SK-N-SH (cell line): ENCODE measurements around the gene CDH13. TPM values are rescaled to one million over a fixed set of nuclear protein-coding genes. Genes with fewer than 3 reads are reported as not detected.

Experiments used
- CTCF ChIA-PET: fragments of 300-600, 350-600 bp; formaldehyde crosslinking; extraction: SDS; loops from one replicate; lab custom pipeline; 2021; lab: Yijun Ruan, JAX
- POLR2A ChIA-PET: fragments of 350-600 bp; sonication (Branson Sonifier 250); formaldehyde crosslinking; extraction: SDS; loops from one replicate; lab custom pipeline; 2020; ENCODE audit warnings: antibody characterized with exemption, inconsistent platforms; lab: Yijun Ruan, JAX
- DNase-seq: peaks from one replicate; pipeline ENCODE4 v3.0.0; 2012
- H2AFZ ChIP-seq: fragments of 200-600 bp; sonication (generic); 2 replicates; pipeline ENCODE4 v1.8.1; 2016; ENCODE audit warnings: antibody characterized with exemption, mild to moderate bottlenecking, low read depth
- H3F3A ChIP-seq: fragments of 200-600 bp; sonication (generic); replicated peaks from 2 replicates; pipeline ENCODE3; 2016; ENCODE audit warnings: antibody characterized with exemption, mild to moderate bottlenecking; ENCODE audit not compliant: insufficient read depth
- H3K27ac ChIP-seq, 2 experiments: fragments of 200-500 bp in 1 of 2; fragments of 200-600 bp in 1 of 2; sonication (Bioruptor generic) in 1 of 2; sonication (generic), shearing (Covaris generic) in 1 of 2; 2 replicates each; pipeline versions ENCODE4 v1.5.1 to v1.6.1; 2014 to 2016; ENCODE audit warnings: low read depth in 2 of 2, inconsistent platforms in 1 of 2, low read length in 1 of 2, mild to moderate bottlenecking in 1 of 2, mixed read lengths in 1 of 2
- H3K27me3 ChIP-seq: fragments of 200-600 bp; sonication (generic), shearing (Covaris generic); 2 replicates; pipeline ENCODE4 v1.6.1; 2016; ENCODE audit warnings: mixed run types; ENCODE audit not compliant: insufficient read depth
- H3K36me3 ChIP-seq, 2 experiments: fragments of 200-500 bp in 1 of 2; fragments of 200-600 bp in 1 of 2; sonication (Bioruptor generic) in 1 of 2; sonication (generic) in 1 of 2; replicated peaks in 1 of 2; 2 replicates each; pipeline versions ENCODE3 to v1.5.1; 2014 to 2016; ENCODE audit warnings: low read length in 1 of 2, mild to moderate bottlenecking in 1 of 2; ENCODE audit not compliant: insufficient read depth in 2 of 2, control insufficient read depth in 1 of 2
- H3K4me1 ChIP-seq, 2 experiments: fragments of 200-500 bp in 1 of 2; fragments of 200-600 bp in 1 of 2; sonication (Bioruptor generic) in 1 of 2; sonication (generic), shearing (Covaris generic) in 1 of 2; 2 replicates each; pipeline versions ENCODE4 v1.5.1 to v1.6.1; 2014 to 2016; ENCODE audit warnings: low read depth in 1 of 2, low read length in 1 of 2, mixed run types in 1 of 2; ENCODE audit not compliant: insufficient read depth in 2 of 2, control insufficient read depth in 1 of 2
- H3K4me2 ChIP-seq: fragments of 200-600 bp; sonication (generic), shearing (Covaris generic); 2 replicates; pipeline ENCODE4 v1.6.1; 2017; ENCODE audit warnings: mixed run types
- H3K4me3 ChIP-seq, 2 experiments: fragments of 200-500 bp in 1 of 2; fragments of 200-600 bp in 1 of 2; sonication (Bioruptor generic) in 1 of 2; sonication (generic), shearing (Covaris generic) in 1 of 2; 2 replicates each; pipeline versions ENCODE4 v1.5.1 to v1.8.1; 2014 to 2016; ENCODE audit warnings: low read depth in 2 of 2, inconsistent platforms in 1 of 2, low read length in 1 of 2, mild to moderate bottlenecking in 1 of 2, mixed read lengths in 1 of 2, moderate library complexity in 1 of 2
- H3K79me2 ChIP-seq: fragments of 200-600 bp; sonication (generic); 2 replicates; pipeline ENCODE4 v1.8.1; 2017; ENCODE audit warnings: mild to moderate bottlenecking; ENCODE audit not compliant: insufficient read depth
- H3K9ac ChIP-seq: fragments of 200-600 bp; sonication (generic); 2 replicates; pipeline ENCODE4 v1.6.1; 2017; ENCODE audit warnings: mixed run types
- H3K9me2 ChIP-seq: fragments of 200-600 bp; sonication (generic); 2 replicates; pipeline ENCODE4 v1.6.1; 2017; ENCODE audit warnings: mixed run types
- H3K9me3 ChIP-seq: fragments of 200-600 bp; sonication (generic); 2 replicates; pipeline ENCODE4 v1.6.1; 2017; ENCODE audit warnings: mixed run types, mild to moderate bottlenecking, moderate library complexity
- H4K20me1 ChIP-seq: fragments of 200-600 bp; sonication (generic); 2 replicates; pipeline ENCODE4 v1.6.1; 2017; ENCODE audit warnings: mild to moderate bottlenecking, mixed run types; ENCODE audit not compliant: insufficient read depth
- CHD2 ChIP-seq: fragments of 150-350 bp; IDR thresholded peaks from 2 replicates; pipeline ENCODE4 v1.6.1; 2018; ENCODE audit warnings: low read length; ENCODE audit not compliant: partially characterized antibody
- ELF1 ChIP-seq: IDR thresholded peaks from 2 replicates; pipeline ENCODE4 v1.4.0; 2012
- EP300 ChIP-seq, 2 experiments: IDR thresholded peaks; 2 replicates each; pipeline versions ENCODE4 v1.4.0 to v1.6.1; 2012; ENCODE audit warnings: borderline replicate concordance in 1 of 2, low read depth in 1 of 2, low read length in 1 of 2
- EZH2phosphoT487 ChIP-seq: fragments of 200-600 bp; sonication (generic); IDR thresholded peaks from 2 replicates; pipeline ENCODE4 v1.6.1; 2017; ENCODE audit warnings: low read depth, mixed run types, mild to moderate bottlenecking, antibody characterized with exemption, moderate library complexity, borderline replicate concordance
- FOSL2 ChIP-seq: IDR thresholded peaks from 2 replicates; pipeline ENCODE4 v1.4.0; 2012; ENCODE audit warnings: low read depth, mild to moderate bottlenecking, moderate library complexity, borderline replicate concordance
- IRF3 ChIP-seq: fragments of 150-350 bp; IDR thresholded peaks from 2 replicates; pipeline ENCODE4 v1.6.1; 2016; ENCODE audit warnings: mild to moderate bottlenecking, low read depth, low read length
- MAX ChIP-seq: IDR thresholded peaks from 2 replicates; pipeline ENCODE4 v1.4.0; 2012; ENCODE audit warnings: low read depth
- MEF2A ChIP-seq: IDR thresholded peaks from 2 replicates; pipeline ENCODE4 v1.4.0; 2012; ENCODE audit warnings: low read depth, borderline replicate concordance
- POLR2AphosphoS5 ChIP-seq: IDR thresholded peaks from 2 replicates; pipeline ENCODE4 v1.6.1; 2012; ENCODE audit warnings: low read depth, low read length
- SIN3A ChIP-seq: IDR thresholded peaks from 2 replicates; pipeline ENCODE4 v1.6.1; 2012; ENCODE audit warnings: low read depth, mild to moderate bottlenecking, low read length, moderate library complexity, borderline replicate concordance
- SMC3 ChIP-seq: IDR thresholded peaks from 2 replicates; pipeline ENCODE4 v1.6.1; 2012; ENCODE audit warnings: low read depth, low read length, improper control_type of control experiment
- TEAD4 ChIP-seq: IDR thresholded peaks from 2 replicates; pipeline ENCODE4 v1.4.0; 2012; ENCODE audit warnings: mild to moderate bottlenecking, borderline replicate concordance; ENCODE audit not compliant: insufficient read depth
- YY1 ChIP-seq: IDR thresholded peaks from 2 replicates; pipeline ENCODE4 v1.4.0; 2012; ENCODE audit warnings: low read depth, mild to moderate bottlenecking
- ZBTB33 ChIP-seq: IDR thresholded peaks from 2 replicates; pipeline ENCODE4 v1.4.0; 2012; ENCODE audit warnings: low read depth, borderline replicate concordance
- WGBS: methylation state at CpG from one replicate; pipeline ENCODE4 v1.1.6; 2017; ENCODE audit warnings: low lambda C conversion rate; 5-methylcytosine and 5-hydroxymethylcytosine counted together
- polyA plus RNA-seq, 3 experiments: library from polyadenylated mRNA; depleted of rRNA; stranded (reverse); fragments of >200 nt; gene quantifications; 2 replicates each; pipeline ENCODE4 v1.2.3, GENCODE V29; 2012
- TF ChIP-seq, protein P1 (sequence below): IDR thresholded peaks from 2 replicates; pipeline ENCODE4; 2012
- TF ChIP-seq, protein P2 (sequence below): fragments of 150-350 bp; IDR thresholded peaks from 2 replicates; pipeline ENCODE4 v1.6.1; 2017; ENCODE audit warnings: antibody characterized with exemption, low read length, low read depth, borderline replicate concordance
- TF ChIP-seq, protein P3 (sequence below): fragments of 200-600 bp; sonication (generic); IDR thresholded peaks from 2 replicates; pipeline ENCODE4 v1.6.1; 2017; ENCODE audit warnings: antibody characterized with exemption, mild to moderate bottlenecking, moderate library complexity
- TF ChIP-seq, protein P4 (sequence below): IDR thresholded peaks from 2 replicates; pipeline ENCODE4 v1.4.0; 2012; ENCODE audit warnings: low read depth, borderline replicate concordance

CDH13 gene
- polyA plus RNA-seq, 1 of the 3 experiments (the other 2 are of a cell fraction): 93.0 TPM

DNA sequence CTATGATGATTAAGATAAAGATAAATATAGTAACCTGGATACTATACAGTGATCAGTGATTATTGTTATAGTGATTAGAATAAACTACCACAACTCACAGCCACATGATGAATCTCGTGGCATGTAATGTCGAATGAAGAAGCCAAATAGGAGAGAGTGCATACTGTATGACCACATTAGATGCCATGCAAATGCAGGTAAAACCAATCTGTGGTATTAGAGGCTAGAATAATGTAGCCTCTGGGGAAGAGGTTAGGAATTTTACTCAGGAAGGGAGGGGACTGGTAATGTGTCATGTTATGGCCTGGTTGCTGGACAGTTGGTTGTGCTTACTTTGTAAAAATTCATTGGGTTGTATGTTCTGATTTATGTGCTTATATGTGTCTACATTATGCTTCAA lies 402.7 kb downstream of the CDH13 start:
- no peaks in the 10 kb centered on the region for H3K36me3 ChIP-seq
- no peak for TF ChIP-seq SMC3
- TF ChIP-seq, protein P1, sequence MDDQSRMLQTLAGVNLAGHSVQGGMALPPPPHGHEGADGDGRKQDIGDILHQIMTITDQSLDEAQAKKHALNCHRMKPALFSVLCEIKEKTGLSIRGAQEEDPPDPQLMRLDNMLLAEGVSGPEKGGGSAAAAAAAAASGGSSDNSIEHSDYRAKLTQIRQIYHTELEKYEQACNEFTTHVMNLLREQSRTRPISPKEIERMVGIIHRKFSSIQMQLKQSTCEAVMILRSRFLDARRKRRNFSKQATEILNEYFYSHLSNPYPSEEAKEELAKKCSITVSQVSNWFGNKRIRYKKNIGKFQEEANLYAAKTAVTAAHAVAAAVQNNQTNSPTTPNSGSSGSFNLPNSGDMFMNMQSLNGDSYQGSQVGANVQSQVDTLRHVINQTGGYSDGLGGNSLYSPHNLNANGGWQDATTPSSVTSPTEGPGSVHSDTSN: no peak
- TF ChIP-seq ELF1: no peak
- TF ChIP-seq YY1: no peak
- TF ChIP-seq CHD2: no peak
- TF ChIP-seq, protein P2, sequence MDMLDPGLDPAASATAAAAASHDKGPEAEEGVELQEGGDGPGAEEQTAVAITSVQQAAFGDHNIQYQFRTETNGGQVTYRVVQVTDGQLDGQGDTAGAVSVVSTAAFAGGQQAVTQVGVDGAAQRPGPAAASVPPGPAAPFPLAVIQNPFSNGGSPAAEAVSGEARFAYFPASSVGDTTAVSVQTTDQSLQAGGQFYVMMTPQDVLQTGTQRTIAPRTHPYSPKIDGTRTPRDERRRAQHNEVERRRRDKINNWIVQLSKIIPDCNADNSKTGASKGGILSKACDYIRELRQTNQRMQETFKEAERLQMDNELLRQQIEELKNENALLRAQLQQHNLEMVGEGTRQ: no peak
- TF ChIP-seq, protein P3, sequence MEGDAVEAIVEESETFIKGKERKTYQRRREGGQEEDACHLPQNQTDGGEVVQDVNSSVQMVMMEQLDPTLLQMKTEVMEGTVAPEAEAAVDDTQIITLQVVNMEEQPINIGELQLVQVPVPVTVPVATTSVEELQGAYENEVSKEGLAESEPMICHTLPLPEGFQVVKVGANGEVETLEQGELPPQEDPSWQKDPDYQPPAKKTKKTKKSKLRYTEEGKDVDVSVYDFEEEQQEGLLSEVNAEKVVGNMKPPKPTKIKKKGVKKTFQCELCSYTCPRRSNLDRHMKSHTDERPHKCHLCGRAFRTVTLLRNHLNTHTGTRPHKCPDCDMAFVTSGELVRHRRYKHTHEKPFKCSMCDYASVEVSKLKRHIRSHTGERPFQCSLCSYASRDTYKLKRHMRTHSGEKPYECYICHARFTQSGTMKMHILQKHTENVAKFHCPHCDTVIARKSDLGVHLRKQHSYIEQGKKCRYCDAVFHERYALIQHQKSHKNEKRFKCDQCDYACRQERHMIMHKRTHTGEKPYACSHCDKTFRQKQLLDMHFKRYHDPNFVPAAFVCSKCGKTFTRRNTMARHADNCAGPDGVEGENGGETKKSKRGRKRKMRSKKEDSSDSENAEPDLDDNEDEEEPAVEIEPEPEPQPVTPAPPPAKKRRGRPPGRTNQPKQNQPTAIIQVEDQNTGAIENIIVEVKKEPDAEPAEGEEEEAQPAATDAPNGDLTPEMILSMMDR: no peak
- no peak overlapping the region for H3K27ac ChIP-seq
- H3K9ac ChIP-seq: no peak overlapping the region
- no peak overlapping the region for H2AFZ ChIP-seq
- no peaks in the 10 kb centered on the region for H3K9me2 ChIP-seq
- CTCF ChIA-PET: no interaction called here
- no peaks in the 10 kb centered on the region for H4K20me1 ChIP-seq
- no peak overlapping the region for H3K4me2 ChIP-seq
- no peaks in the 10 kb centered on the region for H3K9me3 ChIP-seq
- H3F3A ChIP-seq: no peaks in the 10 kb centered on the region
- POLR2A ChIA-PET: no interaction called here
- WGBS: 12% methylated on average over 2 of the region's 2 CpGs
- no peak overlapping the region for H3K4me3 ChIP-seq
- DNase-seq: no peak
- no peaks in the 10 kb centered on the region for H3K4me1 ChIP-seq
- no peaks in the 10 kb centered on the region for H3K79me2 ChIP-seq
- H3K27me3 ChIP-seq: no peaks in the 10 kb centered on the region

DNA sequence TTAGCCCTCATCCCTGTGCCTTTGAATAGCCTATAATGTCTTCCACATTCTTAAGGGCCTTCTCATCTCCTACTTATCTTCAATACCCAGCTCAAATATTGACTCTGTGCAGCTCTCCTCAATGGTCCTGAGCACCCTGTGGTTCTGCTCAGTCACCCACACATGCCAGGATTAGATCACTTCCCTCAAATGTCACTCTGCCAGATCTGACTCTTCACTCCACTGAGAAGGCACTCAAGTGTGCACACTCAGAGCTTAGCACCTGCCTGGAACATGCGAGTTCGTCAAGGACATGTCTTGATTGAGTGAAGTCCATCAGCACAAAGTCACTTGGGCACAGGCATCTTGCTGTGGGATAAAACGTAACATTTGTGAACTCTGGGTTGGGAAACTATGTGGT lies 404.8 kb downstream of the CDH13 start:
- H3K4me2 ChIP-seq: no peak overlapping the region
- 70% methylated on average over 3 of the region's 3 CpGs for WGBS
- H3K4me1 ChIP-seq: no peaks in the 10 kb centered on the region
- no peak overlapping the region for H3K9ac ChIP-seq
- H2AFZ ChIP-seq: no peak overlapping the region
- H3K9me3 ChIP-seq: no peaks in the 10 kb centered on the region
- no peaks in the 10 kb centered on the region for H3K79me2 ChIP-seq
- H3K4me3 ChIP-seq: no peak overlapping the region
- no peak overlapping the region for H3K27ac ChIP-seq
- H4K20me1 ChIP-seq: no peaks in the 10 kb centered on the region
- H3K9me2 ChIP-seq: no peaks in the 10 kb centered on the region
- no peaks in the 10 kb centered on the region for H3F3A ChIP-seq
- no peak for DNase-seq
- no peaks in the 10 kb centered on the region for H3K36me3 ChIP-seq
- ChIA-PET POLR2A (no interaction called here), CTCF (no interaction called here)
- H3K27me3 ChIP-seq: no peaks in the 10 kb centered on the region
- TF ChIP-seq IRF3 (no peak), EP300 (IDR thresholded peaks at IDR 0.05; ENCODE audit: borderline replicate concordance in 1 of 2, low read depth in 1 of 2, low read length in 1 of 2) (no peak), TEAD4 (no peak), MAX (no peak), ZBTB33 (no peak), SIN3A (no peak), MEF2A (no peak), EZH2phosphoT487 (no peak), CHD2 (no peak), POLR2AphosphoS5 (no peak), FOSL2 (no peak)
- TF ChIP-seq, protein P2: no peak
- TF ChIP-seq, protein P4, sequence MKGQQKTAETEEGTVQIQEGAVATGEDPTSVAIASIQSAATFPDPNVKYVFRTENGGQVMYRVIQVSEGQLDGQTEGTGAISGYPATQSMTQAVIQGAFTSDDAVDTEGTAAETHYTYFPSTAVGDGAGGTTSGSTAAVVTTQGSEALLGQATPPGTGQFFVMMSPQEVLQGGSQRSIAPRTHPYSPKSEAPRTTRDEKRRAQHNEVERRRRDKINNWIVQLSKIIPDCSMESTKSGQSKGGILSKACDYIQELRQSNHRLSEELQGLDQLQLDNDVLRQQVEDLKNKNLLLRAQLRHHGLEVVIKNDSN: no peak
